AG04450 (cell line): ENCODE results near the gene LILRA5. TPM values are rescaled to one million over a fixed set of nuclear protein-coding genes. Genes with fewer than 3 reads are reported as not detected.
"Not testable (repeated sequence)": the region's sequence is repeated elsewhere in the genome, so short reads cannot be mapped to it uniquely, and the experiment has no call there.

Source experiments
- CTCF ChIA-PET: fragments of 300-600, 350-600 bp; formaldehyde crosslinking; extraction: SDS; loops from one replicate; lab custom pipeline; 2022; ENCODE audit warnings: antibody characterized with exemption, inconsistent platforms; lab: Charles Lee
- POLR2A ChIA-PET: fragments of 350-600 bp; formaldehyde crosslinking; extraction: SDS; loops from one replicate; lab custom pipeline; 2021; ENCODE audit warnings: antibody characterized with exemption, inconsistent platforms; lab: Yijun Ruan, JAX
- DNase-seq: peaks from one replicate; pipeline ENCODE4 v3.0.0-alpha.2; 2011; ENCODE audit warnings: low read depth, low spot score
- H3K27ac ChIP-seq: one replicate; pipeline ENCODE4 v1.5.1; 2012; ENCODE audit warnings: low read depth, low read length, control low read depth
- H3K27me3 ChIP-seq: one replicate; pipeline ENCODE4 v1.6.0; 2012; ENCODE audit warnings: low read length; ENCODE audit not compliant: control insufficient read depth, insufficient read depth
- H3K4me3 ChIP-seq: 2 replicates; pipeline ENCODE4 v1.5.1; 2011; ENCODE audit warnings: mild to moderate bottlenecking, low read depth, low read length, control low read depth
- H3K9me3 ChIP-seq: 2 replicates; pipeline ENCODE4 v1.5.1; 2012; ENCODE audit warnings: low read length; ENCODE audit not compliant: control insufficient read depth, insufficient read depth
- CTCF ChIP-seq: IDR thresholded peaks from 2 replicates; pipeline ENCODE4 v1.5.1; 2011; ENCODE audit warnings: low read depth, low read length, control low read depth, inconsistent platforms
- polyA plus RNA-seq: library from polyadenylated mRNA; depleted of rRNA; stranded (reverse); fragments of >200 nt; gene quantifications from 2 replicates; pipeline ENCODE4 v1.2.3, GENCODE V29; 2011

Gene LILRA5
- polyA plus RNA-seq, 1 experiment = not detected

DNA sequence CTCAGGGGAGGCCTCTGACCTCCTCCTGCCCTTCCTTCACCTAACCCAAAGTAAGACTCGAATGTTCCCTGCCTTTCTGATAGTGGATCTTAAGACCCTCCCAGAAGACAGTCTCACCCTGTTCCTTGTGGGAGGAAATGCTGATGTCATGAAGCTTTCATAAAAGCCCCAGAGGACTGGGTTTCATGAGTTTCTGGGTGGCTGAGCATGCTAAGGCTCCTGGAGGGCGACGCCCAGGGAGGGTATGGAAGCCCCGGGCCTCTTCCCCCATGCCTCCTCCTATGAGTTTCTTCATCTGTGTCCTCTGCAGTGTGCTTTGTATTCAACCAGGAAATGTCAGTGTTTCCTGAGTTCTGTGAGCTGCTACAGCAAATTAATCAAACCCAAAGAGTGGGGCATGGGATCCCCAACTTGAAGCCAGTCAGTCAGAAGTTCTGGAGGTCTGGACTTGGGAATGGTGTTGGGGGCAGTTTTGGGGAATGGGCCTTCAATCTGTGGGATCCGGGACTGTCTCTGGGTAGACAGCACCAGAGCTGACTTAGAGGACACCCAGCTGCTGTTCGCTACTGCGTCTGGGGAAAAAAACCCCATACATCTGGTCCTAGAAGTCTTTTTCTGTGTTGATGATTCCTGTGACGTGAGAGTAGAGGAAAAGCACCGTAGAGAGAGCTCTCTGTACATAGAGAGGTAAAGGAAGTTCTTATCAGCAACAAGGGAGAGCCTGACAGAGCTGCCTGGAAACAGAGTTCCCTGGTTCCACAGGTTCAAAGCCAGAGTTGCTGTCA is 30.1 kb downstream of the LILRA5 start:
- no peak for TF ChIP-seq CTCF
- H3K4me3 ChIP-seq = no peak overlapping the region
- DNase-seq = no peak
- CTCF ChIA-PET = no interaction called here
- POLR2A ChIA-PET = no interaction called here
- H3K9me3 ChIP-seq = peaks cover 3% of the 10 kb centered on the region; the same call in 1 of the 2 replicates
- H3K27me3 ChIP-seq = peaks cover 5% of the 10 kb centered on the region
- H3K27ac ChIP-seq = no peak overlapping the region

DNA sequence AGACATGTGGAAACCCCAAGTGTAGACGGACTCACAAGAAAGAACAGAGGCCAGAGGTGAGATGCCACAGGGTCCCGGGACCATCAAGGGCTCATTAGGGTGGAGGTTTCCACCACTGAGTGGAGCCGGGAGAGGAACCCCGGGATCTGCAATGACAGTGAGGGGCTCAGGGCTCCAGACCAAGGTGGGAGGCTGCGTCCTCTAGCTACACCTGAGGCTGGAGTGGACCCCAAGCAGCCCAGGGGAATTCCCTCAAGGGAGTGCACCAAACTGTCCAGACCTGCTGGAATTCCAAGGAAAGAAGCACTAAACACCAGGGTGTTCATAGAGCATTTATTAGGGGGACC is 31.3 kb downstream of the LILRA5 start:
- POLR2A ChIA-PET, H3K27me3 ChIP-seq, H3K9me3 ChIP-seq, H3K4me3 ChIP-seq, H3K27ac ChIP-seq, DNase-seq: not testable (repeated sequence)
- CTCF ChIA-PET = interaction anchor here (0.7 kb wide), 1 partner anchor 350 kb away, joined by 3 read pairs; no protein-coding TSS in a partner anchor

- no peak for DNase-seq
- Histone ChIP-seq H3K27ac (no peak within 1 kb of the TSS), H3K27me3 (peaks cover 5% of the 10 kb centered on the region), H3K4me3 (no peak within 1 kb of the TSS), H3K9me3 (peaks cover 3% of the 10 kb centered on the region; the same call in 1 of the 2 replicates)
- POLR2A ChIA-PET = no interaction called here
- TF ChIP-seq CTCF = no peak
- CTCF ChIA-PET = interaction anchor here (0.7 kb wide), 1 partner anchor 350 kb away, joined by 3 read pairs; no protein-coding TSS in a partner anchor
These were observed 31.8 kb downstream of the LILRA5 start, which contains the start of gene LILRB2 for GRCh38 chr19:54281007-54281728. Gene LILRB2 (minus strand): TSS chr19:54281110. CDS start chr19:54280496, 614 bp downstream.

DNA sequence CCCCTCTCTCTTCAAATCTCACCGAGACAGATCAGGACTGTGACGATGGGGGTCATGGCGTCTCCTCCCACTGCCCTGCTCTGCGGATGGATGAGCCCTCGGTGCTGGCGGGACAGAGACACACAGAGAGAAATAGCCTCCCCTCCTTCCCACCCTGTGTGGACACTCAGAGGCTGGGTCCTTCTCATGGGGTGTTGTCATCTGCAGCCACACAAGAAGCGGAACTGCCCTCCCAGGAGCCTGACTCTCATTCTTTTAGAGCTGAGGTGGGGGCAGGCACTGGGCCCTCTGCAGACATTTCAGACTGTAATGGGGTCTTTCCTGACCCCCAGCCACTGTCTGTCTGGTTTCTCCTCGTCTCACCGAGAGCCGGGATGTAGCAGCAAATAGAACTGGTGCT is 32.5 kb downstream of the LILRA5 start:
- DNase-seq, H3K9me3 ChIP-seq, POLR2A ChIA-PET, CTCF ChIA-PET, H3K4me3 ChIP-seq, H3K27me3 ChIP-seq, H3K27ac ChIP-seq: not testable (repeated sequence)

GRCh38 chr19:54280025-54280424 is 32.9 kb downstream of the LILRA5 start:
- H3K9me3 ChIP-seq, H3K4me3 ChIP-seq, DNase-seq, POLR2A ChIA-PET, H3K27ac ChIP-seq, H3K27me3 ChIP-seq, CTCF ChIA-PET: not testable (repeated sequence)

DNA sequence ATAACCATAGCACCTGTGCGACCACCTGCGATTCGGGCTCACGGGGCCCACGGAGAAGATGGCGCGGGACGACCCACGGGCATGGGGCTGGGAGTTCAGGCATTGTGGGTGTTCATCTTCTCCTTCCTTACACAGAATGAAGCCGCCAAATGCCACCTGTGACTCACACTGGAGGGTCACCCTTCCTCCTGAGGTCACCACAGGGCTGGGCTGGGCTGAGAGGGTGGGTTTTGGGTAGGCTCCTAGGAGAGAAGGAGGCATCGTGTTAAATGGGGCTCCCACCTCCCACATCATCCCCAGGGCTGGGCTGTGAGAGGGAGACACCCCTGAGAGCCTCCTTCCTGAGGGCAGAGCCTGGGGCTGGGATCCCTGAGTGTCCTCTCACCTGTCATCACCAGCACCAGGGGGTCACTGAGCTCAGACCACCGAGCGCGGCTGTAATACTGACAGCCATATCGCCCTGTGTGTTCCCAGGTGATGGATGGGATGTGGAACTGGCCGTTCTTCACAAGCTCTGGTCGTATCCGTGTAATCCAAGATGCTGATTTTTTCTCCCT is 33.5 kb downstream of the LILRA5 start:
- H3K4me3 ChIP-seq = no peak overlapping the region
- POLR2A ChIA-PET = no interaction called here
- TF ChIP-seq CTCF = no peak
- H3K27ac ChIP-seq = no peak overlapping the region
- DNase-seq = no peak
- H3K9me3 ChIP-seq = no peaks in the 10 kb centered on the region
- CTCF ChIA-PET = no interaction called here
- H3K27me3 ChIP-seq = peaks cover 5% of the 10 kb centered on the region

DNA sequence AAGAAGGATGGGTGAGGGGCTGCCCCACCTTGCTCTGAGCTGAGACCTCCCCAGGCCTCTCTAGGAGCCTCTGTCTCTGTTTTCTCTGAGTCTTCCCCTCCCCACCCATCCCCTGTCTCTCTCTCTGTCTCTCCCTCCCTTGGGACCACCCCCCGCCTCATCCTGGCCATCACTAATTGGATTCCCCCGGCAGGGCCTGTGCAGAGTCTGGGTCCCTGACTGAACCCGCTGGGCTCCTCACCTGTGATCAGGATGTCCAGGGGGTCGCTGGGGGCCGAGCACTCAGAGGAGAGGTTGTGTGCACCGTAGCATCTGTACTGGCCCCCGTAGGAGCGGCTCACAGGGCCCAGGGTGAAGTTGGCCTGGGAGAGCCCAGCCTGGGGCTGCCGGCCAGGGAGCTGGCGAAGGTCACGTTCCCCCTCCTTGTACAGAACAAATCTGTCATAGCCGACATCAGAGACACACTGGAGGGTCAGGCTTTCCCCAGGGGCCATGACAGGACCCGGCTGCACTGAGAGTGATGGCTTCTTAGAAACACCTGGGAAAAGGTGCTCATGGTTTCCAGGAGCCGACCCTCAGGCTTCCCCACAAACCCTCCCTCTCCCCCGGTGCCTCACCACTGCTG is 34.3 kb downstream of the LILRA5 start:
- H3K4me3 ChIP-seq, H3K9me3 ChIP-seq, H3K27me3 ChIP-seq, H3K27ac ChIP-seq, DNase-seq, POLR2A ChIA-PET, CTCF ChIA-PET: not testable (repeated sequence)

DNA sequence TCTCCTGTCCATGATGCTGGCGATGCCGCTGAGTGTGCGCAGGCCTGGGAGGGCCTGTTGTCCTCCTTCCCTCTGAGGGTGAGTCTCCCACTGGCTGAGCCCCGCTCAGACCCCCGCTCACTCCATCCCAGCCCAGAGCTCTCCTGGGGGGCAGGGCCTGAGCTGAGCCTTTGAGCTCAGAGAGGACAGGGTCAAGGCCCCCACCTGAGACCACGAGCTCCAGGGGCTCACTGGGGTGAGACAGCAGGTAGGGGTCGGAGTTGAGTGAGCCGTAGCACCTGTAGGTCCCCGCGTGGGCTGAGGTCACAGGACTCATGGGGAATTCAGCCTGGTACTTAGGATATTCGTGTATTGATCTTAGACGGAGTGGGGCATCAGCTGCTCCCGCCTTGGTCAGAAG is 34.9 kb downstream of the LILRA5 start:
- DNase-seq, H3K27me3 ChIP-seq, H3K27ac ChIP-seq, H3K9me3 ChIP-seq, POLR2A ChIA-PET, H3K4me3 ChIP-seq, CTCF ChIA-PET: not testable (repeated sequence)
